ENCODE measurements around the gene ITGAL.
"Not testable (repeated sequence)": the region's sequence is repeated elsewhere in the genome, so short reads cannot be mapped to it uniquely, and the experiment has no call there.

The ITGAL gene

DNA sequence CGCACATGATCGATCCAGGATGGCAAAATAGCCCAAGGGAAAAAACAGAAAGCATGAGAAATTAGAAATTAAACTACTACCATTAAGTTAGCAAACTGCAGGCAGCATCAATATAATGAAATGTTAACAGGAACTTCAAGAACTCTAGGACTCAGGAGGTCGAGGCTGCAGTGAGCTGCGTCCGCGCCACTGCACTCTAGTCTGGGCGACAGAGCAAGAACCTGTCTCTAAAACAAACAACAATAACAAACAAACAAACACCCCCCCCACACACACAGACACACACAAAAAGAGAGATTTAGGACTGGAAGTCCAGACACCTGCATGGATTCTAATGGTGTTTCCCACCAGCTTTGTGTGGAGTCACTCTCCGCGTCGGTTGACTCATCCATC is 26.3 kb upstream of the ITGAL start:
- H3K9me3 Mint-ChIP-seq, result no peaks in the 10 kb centered on the region
- peaks cover 42% of the 10 kb centered on the region for H3K4me1 Mint-ChIP-seq
- ATAC-seq (no peak), DNase-seq (no peak)
- peaks cover 22% of the 10 kb centered on the region for H3K36me3 Mint-ChIP-seq (ENCODE audit: low read depth)
- H3K4me3 Mint-ChIP-seq, result peak overlapping the region; percentile 91
- peak overlapping the region; percentile 89 for H3K27ac Mint-ChIP-seq
- no peaks in the 10 kb centered on the region for H3K27me3 Mint-ChIP-seq

DNA sequence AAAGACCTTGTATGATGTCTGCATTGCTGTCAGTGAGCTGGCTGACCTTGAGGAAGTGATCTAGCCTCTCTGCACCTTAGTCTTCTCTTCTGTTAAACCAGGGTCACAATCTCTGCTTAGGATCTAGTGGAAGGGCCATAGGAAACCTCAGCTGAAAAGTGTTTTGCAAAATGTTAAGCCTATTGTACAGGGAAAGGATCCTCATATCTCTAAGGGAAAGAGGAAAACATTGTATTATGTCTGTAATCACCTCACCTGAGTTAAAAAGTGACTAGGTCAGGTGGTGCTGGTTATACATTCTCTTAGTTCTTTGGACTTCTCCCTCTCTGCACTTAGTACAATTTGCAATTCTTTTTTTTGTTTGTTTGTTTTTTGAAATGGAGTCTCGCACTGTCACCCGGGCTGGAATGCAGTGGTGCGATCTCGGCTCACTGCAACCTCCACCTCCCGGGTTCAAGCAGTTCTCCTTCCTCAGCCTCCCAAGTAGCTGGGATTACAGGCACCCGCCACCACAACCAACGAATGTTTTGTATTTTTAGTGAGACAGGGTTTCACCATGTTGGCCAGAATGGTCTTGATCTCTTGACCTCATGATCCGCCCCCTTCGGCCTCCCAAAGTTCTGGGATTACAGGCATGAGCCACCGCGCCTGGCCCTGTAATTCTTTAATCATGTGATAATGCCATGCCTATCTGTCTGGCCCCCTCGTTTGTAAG is 24.9 kb upstream of the ITGAL start:
- H3K4me1 Mint-ChIP-seq, result peaks cover 50% of the 10 kb centered on the region
- no peak for DNase-seq
- H3K27me3 Mint-ChIP-seq, result no peaks in the 10 kb centered on the region
- no peaks in the 10 kb centered on the region for H3K9me3 Mint-ChIP-seq
- ATAC-seq, result no peak
- H3K4me3 Mint-ChIP-seq, result no peak overlapping the region
- peaks cover 20% of the 10 kb centered on the region for H3K36me3 Mint-ChIP-seq (ENCODE audit: low read depth)
- no peak overlapping the region for H3K27ac Mint-ChIP-seq

DNA sequence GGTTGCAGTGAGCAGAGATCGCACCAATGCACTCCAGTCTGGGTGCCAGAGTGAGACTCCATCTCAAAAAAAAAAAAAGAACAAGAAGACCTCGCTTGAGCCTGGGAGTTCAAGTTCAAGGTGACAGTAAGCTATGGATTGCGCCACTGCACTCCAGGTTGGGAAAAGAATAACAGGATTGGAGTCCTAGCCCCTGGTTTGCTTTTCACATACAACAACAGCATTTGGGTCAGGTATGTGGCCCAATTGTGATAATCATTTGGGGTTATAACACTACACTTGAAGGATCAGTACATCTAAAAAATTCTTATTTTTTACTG is 23.5 kb upstream of the ITGAL start:
- no peak for ATAC-seq
- peaks cover 44% of the 10 kb centered on the region for H3K4me1 Mint-ChIP-seq
- no peak overlapping the region for H3K27ac Mint-ChIP-seq
- DNase-seq, result no peak
- no peaks in the 10 kb centered on the region for H3K27me3 Mint-ChIP-seq
- H3K4me3 Mint-ChIP-seq, result no peak overlapping the region
- H3K9me3 Mint-ChIP-seq, result no peaks in the 10 kb centered on the region
- H3K36me3 Mint-ChIP-seq (ENCODE audit: low read depth), result peaks cover 9% of the 10 kb centered on the region

DNA sequence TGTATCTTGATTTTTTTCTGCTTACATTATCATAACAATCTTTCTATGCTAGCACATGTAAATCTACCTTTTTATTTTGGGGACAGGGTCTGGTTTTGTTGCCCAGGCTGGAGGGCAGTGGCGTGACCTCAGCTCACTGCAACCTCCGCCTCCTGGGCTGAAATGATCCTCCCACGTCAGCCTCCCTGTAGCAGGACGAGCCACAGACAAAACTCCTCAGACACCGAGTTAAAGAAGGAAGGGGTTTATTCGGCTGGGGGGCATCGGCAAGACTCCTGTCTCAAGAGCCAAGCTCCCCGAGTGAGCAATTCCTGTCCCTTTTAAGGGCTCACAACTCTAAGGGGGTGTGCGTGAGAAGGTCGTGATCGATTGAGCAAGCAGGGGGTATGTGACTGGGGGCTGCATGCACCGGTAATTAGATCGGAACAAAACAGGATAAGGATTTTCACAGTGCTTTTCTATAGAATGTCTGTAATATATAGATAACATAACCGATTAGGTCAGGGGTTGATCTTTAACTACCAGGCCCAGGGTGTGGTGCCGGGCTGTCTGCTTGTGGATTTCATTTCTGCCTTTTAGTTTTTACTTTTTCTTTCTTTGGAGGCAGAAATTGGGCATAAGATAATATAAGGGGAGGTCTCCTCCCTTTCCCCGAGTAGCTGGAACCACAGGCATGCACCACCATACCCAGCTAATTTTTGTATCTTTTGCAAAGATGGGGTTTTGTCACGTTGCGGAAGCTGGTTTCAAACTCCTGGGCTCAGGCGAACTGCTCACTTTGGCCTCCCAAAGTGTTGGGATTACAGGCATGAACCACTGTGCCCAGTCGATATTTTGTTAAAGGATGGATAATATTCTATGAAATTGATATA is 19.6 kb upstream of the ITGAL start:
- H3K36me3 Mint-ChIP-seq (ENCODE audit: low read depth); H3K9me3 Mint-ChIP-seq; DNase-seq; H3K27me3 Mint-ChIP-seq; H3K4me3 Mint-ChIP-seq; ATAC-seq: not testable (repeated sequence)
- Mint-ChIP-seq H3K4me1 (peaks cover 54% of the 10 kb centered on the region), H3K27ac (peak overlapping the region; percentile 9)

DNA sequence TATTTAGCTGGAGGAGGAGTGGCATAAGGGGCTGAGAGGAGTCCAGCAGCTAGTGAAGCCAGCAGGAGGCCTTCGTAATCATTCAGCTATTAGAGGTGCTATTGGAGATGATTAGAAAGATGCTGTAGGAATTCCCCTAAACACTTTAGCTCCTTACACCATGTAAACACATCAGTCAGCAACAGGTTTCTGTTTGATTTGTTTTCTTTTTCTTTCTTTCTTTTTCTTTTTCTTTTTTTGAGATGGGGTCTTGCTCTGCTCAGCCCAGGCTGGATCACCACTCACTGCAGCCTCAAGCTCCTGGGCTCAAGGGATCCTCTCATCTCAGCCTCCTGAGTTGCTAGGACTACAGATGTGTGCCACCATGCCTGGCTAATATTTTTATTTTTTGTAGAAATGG is 16.2 kb upstream of the ITGAL start:
- peaks cover 63% of the 10 kb centered on the region for H3K4me1 Mint-ChIP-seq
- no peaks in the 10 kb centered on the region for H3K27me3 Mint-ChIP-seq
- H3K4me3 Mint-ChIP-seq, result no peak overlapping the region
- DNase-seq (no peak), ATAC-seq (no peak)
- peaks cover 1% of the 10 kb centered on the region for H3K36me3 Mint-ChIP-seq (ENCODE audit: low read depth)
- H3K9me3 Mint-ChIP-seq, result no peaks in the 10 kb centered on the region
- H3K27ac Mint-ChIP-seq, result peak overlapping the region; percentile 77

DNA sequence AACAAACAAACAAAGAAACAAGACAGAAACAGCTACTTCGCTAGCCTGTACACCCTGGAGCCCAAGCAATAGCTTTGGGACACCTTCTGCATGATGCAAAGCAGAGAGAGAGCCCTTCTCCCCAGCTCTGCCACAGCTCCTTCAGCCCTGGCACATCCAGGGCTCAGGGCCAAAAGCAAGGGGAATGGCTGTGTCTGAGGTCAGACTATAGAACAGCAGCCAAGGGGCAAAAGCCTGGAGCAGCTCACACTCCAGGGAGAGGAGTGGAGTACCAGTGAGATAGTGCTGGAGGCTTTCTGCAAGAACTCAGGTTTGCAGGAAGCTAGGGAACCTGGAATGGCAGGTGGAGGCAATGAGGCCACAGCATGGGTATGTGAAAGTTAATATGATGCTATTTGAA is 15.3 kb upstream of the ITGAL start:
- H3K27ac Mint-ChIP-seq, result peak overlapping the region; percentile 39
- ATAC-seq (no peak), DNase-seq (no peak)
- no peaks in the 10 kb centered on the region for H3K27me3 Mint-ChIP-seq
- peaks cover 1% of the 10 kb centered on the region for H3K36me3 Mint-ChIP-seq (ENCODE audit: low read depth)
- no peaks in the 10 kb centered on the region for H3K9me3 Mint-ChIP-seq
- peaks cover 68% of the 10 kb centered on the region for H3K4me1 Mint-ChIP-seq
- H3K4me3 Mint-ChIP-seq, result no peak overlapping the region

DNA sequence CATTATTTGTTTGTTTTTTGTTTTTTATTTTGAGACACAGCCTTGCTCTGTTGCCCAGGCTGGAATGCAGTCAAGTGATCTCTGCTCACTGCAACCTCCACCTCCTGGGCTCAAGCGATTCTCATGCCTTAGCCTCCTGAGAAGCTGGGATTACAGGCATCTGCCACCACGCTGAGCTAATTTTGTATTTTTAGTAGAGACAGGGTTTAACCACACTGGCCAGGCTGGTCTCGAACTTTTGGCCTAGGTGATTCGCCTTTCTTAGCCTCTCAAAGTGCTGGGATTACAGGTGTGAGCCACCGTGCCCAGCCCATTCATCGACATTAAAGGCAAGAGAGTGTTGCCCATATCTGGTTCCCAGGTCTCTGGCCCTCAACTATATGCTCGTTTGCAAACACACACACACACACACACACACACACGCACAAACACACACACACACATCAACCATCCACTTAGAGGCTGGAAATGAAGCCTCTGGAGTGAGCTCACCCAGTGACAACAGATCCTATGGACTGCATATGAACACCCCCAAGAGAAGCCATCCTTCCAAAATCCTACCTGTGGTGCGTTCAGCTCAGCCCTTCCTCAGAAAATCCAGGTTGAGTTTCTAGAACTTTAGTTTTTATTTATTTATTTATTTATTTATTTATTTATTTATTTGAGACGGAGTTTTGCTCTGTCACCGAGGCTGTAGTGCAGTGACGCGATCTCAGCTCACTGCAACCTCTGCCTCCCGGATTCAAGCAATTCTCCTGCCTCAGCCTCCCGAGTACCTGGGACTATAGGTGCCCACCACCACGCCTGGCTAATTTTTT is 14.6 kb upstream of the ITGAL start:
- no peak for DNase-seq
- H3K27me3 Mint-ChIP-seq, result no peaks in the 10 kb centered on the region
- H3K4me1 Mint-ChIP-seq, result peaks cover 65% of the 10 kb centered on the region
- no peak for ATAC-seq
- peaks cover 1% of the 10 kb centered on the region for H3K36me3 Mint-ChIP-seq (ENCODE audit: low read depth)
- H3K9me3 Mint-ChIP-seq, result no peaks in the 10 kb centered on the region
- peak overlapping the region; percentile 94 for H3K27ac Mint-ChIP-seq
- peak overlapping the region; percentile 56 for H3K4me3 Mint-ChIP-seq

DNA sequence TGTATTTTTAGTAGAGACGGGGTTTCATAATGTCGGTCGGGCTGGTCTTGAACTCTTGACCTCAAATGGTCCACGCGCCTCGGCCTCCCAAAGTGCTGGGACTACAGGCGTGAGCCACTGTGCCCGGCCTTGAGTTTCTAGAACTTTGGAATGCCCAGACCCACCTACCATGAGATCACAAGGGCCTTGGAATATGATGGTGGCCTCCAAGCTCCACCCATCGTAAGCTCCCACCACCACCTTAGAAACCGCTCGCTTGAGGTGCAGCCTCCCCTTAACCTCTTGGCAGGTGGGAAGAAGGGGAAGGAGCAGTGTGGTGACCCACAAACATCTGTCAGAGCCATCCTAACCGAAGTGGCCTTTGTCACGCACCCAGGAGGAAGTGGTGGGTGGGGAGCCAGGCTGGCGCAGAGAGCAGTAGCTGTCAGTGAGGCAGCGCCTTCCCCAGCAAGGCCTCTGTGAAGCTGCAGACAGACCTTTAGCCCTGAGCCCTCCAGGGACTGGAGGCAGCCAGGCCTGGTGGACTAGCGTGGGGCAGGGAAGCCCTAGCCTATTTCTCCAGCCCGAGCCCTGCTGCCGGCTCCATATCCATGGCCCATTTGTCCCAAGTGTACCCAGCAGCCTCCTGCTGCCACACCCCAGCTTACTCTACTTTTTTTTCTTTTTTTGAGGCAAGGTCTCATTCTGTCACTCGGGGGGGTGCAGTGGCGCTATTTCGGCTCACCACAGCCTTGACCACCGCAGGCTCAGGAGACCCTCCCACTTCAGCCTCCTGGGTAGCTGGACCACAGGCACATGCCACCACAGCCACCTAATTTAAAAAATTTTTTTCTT is 13.8 kb upstream of the ITGAL start:
- Mint-ChIP-seq H3K27me3 (no peaks in the 10 kb centered on the region), H3K36me3 (ENCODE audit: low read depth) (peaks cover 1% of the 10 kb centered on the region), H3K4me1 (peaks cover 69% of the 10 kb centered on the region), H3K4me3 (peak overlapping the region; percentile 56), H3K27ac (peak overlapping the region; percentile 94), H3K9me3 (no peaks in the 10 kb centered on the region)
- ATAC-seq (peak; percentile 98), DNase-seq (peak; percentile 88)

DNA sequence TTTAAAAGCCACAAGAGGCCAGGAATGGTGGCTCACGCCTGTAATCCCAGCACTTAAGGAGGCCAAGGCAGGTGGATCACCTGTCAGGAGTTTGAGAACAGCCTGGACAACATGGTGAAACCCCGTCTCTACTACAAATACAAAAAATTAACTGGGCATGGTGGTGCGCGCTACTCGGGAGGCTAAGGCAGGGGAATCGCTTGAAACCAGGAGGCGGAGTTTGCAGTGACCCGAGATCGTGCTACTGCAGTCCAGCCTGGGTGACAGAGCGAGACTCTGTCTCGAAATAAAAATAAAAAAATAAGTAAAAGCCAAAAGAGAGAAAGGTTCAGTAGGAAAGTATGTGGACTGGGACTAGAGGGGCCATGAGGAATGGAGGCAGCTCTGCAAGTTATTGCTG is 13.1 kb upstream of the ITGAL start:
- Mint-ChIP-seq H3K4me3 (peak overlapping the region; percentile 56), H3K4me1 (peaks cover 65% of the 10 kb centered on the region), H3K27ac (peak overlapping the region; percentile 94), H3K9me3 (no peaks in the 10 kb centered on the region), H3K36me3 (ENCODE audit: low read depth) (peaks cover 1% of the 10 kb centered on the region), H3K27me3 (no peaks in the 10 kb centered on the region)
- DNase-seq (no peak), ATAC-seq (no peak)

DNA sequence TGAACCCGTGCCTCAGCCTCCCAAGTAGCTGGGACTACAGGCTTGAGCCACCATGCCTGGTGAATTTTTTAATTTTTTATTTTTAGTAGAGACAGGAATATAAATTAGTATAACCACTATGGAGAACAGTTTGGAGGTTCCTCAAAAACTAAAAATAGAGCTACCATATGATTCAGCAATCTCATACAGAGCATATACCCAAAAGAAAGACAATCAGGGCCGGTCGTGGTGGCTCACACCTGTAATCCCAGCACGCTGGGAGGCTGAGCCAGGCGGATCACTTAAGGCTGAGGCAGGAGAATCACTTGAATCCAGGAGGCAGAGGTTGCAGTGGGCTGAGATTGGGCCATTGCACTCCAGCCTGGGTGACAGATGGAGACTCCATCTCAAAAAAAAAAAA is 11.1 kb upstream of the ITGAL start:
- H3K4me3 Mint-ChIP-seq; DNase-seq; H3K27ac Mint-ChIP-seq; H3K9me3 Mint-ChIP-seq; H3K27me3 Mint-ChIP-seq; H3K36me3 Mint-ChIP-seq (ENCODE audit: low read depth); ATAC-seq: not testable (repeated sequence)
- peaks cover 67% of the 10 kb centered on the region for H3K4me1 Mint-ChIP-seq

DNA sequence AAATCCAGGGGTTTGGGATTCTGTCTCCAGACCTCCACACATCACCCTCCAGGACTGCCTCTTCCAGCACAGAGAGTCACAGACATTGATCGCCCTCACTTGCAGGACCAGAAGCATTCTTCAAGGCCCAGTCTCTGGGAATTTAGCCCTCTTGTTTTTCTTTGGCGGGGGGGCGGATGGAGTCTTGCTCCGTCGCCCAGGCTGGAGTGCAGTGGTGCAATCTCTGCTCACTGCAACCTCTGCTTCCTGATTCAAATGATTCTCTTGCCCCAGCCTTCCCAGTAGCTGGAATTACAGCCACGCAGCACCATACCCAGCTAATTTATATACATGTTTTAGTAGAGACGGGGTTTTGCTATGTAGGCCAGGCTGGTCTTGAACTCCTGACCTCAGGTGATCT is 8.5 kb upstream of the ITGAL start:
- Mint-ChIP-seq H3K4me1 (peaks cover 49% of the 10 kb centered on the region), H3K27ac (no peak overlapping the region)

DNA sequence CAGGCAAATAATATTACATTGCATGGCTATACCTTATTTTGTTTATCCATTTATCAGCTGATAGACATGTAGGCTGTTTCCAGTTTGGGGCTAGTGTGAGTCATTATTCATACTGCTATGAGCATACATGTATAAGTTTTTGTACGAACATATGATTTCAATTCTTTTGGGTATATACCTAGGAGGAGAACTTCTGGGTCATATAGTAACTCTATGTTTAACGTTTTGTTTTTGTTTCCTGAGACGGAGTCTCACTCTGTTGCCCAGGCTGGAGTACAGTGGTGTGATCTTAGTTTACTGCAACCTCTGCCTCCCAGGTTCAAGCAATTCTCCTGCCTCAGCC is 2.4 kb upstream of the ITGAL start:
- DNase-seq, result no peak
- H3K9me3 Mint-ChIP-seq, result no peaks in the 10 kb centered on the region
- H3K27ac Mint-ChIP-seq, result peak overlapping the region; percentile 92
- no peaks in the 10 kb centered on the region for H3K27me3 Mint-ChIP-seq
- H3K36me3 Mint-ChIP-seq (ENCODE audit: low read depth), result peaks cover 15% of the 10 kb centered on the region
- ATAC-seq, result no peak
- peak overlapping the region; percentile 36 for H3K4me3 Mint-ChIP-seq
- peaks cover 71% of the 10 kb centered on the region for H3K4me1 Mint-ChIP-seq

More for the DNA sequence above, 8.5 kb upstream of the ITGAL start:
- DNase-seq (no peak), ATAC-seq (no peak)
- H3K36me3 Mint-ChIP-seq (ENCODE audit: low read depth), result no peaks in the 10 kb centered on the region
- H3K27me3 Mint-ChIP-seq, result no peaks in the 10 kb centered on the region
- no peaks in the 10 kb centered on the region for H3K9me3 Mint-ChIP-seq
- no peak overlapping the region for H3K4me3 Mint-ChIP-seq

DNA sequence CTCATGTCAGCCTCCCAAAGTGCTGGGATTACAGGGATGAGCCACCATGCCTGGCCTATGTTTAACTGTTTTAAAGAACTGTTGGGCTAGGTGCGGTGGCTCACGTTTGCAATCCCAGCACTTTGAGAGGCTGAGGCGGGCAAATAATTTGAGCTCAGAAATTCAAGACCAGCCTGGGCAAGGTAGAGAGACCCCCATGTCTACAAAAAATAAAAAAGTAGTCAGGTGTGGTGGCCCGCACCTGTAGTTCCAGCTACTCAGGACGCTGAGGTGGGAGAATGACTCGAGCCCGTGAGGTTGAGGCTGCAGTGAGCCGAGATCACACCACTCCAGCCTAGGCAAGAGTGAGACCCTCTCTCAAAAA is 1.9 kb upstream of the ITGAL start:
- H3K27me3 Mint-ChIP-seq, result no peaks in the 10 kb centered on the region
- H3K9me3 Mint-ChIP-seq, result no peaks in the 10 kb centered on the region
- peaks cover 74% of the 10 kb centered on the region for H3K4me1 Mint-ChIP-seq
- DNase-seq (no peak), ATAC-seq (no peak)
- peak overlapping the region; percentile 92 for H3K27ac Mint-ChIP-seq
- peak overlapping the region; percentile 97 for H3K4me3 Mint-ChIP-seq
- H3K36me3 Mint-ChIP-seq (ENCODE audit: low read depth), result peaks cover 20% of the 10 kb centered on the region
